AG04449 (cell line): ENCODE measurements around the gene ATXN7L1.
"Not testable (repeated sequence)": the region's sequence is repeated elsewhere in the genome, so short reads cannot be mapped to it uniquely, and the experiment has no call there.

Source experiments
- CTCF ChIA-PET: fragments of 350-600 bp; formaldehyde crosslinking; extraction: SDS; loops from one replicate; lab custom pipeline; 2021; ENCODE audit warnings: antibody characterized with exemption; lab: Yijun Ruan, JAX
- POLR2A ChIA-PET: fragments of 400-600, 350-600 bp; formaldehyde crosslinking; extraction: SDS; loops from one replicate; lab custom pipeline; 2020; ENCODE audit warnings: antibody characterized with exemption, inconsistent platforms; lab: Yijun Ruan, JAX
- DNase-seq: peaks from one replicate; pipeline ENCODE4 v3.0.0-alpha.2; 2010; ENCODE audit warnings: low read depth, low spot score
- H3K4me3 ChIP-seq: 2 replicates; pipeline ENCODE4 v1.5.1; 2011; ENCODE audit warnings: low read depth, mild to moderate bottlenecking, control low read depth, low read length
- TF ChIP-seq, protein P1 (sequence below): IDR thresholded peaks from one replicate; pipeline ENCODE4 v1.5.1; 2011; ENCODE audit warnings: mild to moderate bottlenecking, moderate library complexity, low read length, control low read depth, inconsistent platforms; ENCODE audit not compliant: insufficient read depth; ENCODE audit errors: missing control alignments

The ATXN7L1 gene

DNA sequence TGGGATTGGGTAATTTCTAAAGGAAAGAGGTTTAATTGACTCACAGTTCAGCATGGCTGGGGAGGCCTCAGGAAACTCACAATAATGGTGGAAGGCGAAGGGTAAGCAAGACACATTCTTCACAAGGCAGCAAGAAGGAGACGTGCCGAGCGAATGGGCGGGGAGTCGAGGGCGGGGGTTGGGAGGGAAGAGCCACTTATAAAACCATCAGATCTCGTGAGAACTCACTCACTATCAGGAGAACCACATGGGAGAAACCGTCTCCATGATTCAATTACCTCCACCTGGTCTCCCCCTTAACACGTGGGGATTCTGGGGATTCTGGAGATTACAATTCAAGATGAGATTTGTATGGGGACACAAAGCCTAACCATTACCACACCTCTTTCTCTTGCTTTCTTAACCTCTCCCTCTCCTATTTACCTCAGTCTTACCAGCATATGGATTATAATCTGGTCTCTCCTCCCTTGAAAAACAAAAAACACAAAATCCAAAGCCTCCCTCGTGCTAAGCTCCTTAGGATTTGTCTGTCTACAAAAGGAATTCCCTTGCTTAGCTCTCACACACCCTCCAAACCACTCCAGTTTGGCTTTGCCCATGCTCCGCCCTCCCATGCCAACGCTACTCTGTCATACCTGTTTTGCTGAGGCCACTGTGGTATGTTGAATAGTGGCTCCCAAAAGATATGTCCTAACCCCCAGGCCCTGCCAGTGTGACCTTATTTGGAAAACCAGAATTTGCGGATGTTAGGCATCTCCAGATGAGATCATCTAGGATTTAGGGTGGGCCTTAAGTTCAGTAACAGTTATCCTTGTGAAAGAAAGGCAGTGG, 275.5 kb downstream of the ATXN7L1 start:
- H3K4me3 ChIP-seq, result no peak overlapping the region
- ChIA-PET CTCF (interaction anchor here (0.7 kb wide), 1 partner anchor 441 kb away, joined by 5 read pairs; no protein-coding TSS in a partner anchor), POLR2A (no interaction called here)
- TF ChIP-seq, protein P1, sequence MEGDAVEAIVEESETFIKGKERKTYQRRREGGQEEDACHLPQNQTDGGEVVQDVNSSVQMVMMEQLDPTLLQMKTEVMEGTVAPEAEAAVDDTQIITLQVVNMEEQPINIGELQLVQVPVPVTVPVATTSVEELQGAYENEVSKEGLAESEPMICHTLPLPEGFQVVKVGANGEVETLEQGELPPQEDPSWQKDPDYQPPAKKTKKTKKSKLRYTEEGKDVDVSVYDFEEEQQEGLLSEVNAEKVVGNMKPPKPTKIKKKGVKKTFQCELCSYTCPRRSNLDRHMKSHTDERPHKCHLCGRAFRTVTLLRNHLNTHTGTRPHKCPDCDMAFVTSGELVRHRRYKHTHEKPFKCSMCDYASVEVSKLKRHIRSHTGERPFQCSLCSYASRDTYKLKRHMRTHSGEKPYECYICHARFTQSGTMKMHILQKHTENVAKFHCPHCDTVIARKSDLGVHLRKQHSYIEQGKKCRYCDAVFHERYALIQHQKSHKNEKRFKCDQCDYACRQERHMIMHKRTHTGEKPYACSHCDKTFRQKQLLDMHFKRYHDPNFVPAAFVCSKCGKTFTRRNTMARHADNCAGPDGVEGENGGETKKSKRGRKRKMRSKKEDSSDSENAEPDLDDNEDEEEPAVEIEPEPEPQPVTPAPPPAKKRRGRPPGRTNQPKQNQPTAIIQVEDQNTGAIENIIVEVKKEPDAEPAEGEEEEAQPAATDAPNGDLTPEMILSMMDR, result no peak
- DNase-seq, result no peak

DNA sequence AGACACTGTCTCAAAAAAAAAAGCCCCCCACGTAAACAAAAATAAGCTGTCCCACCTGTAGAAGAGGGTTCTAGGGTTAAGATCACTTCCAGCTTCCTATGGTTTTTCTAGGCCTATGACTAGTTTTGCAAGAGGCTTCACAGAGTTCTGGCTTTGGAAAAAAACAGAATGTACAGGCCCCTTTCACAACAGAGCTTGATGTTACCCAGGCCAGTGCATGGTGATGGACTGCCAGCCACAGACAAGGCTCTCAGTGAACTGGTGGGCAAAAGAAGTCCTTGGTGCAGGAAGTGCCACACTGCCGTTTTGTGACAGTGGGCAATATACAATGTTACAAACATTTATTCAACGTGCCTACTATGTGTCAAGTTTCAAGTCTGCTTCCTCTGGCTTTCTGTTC, 276.8 kb downstream of the ATXN7L1 start:
- ChIA-PET POLR2A (no interaction called here), CTCF (interaction anchor here (0.7 kb wide), 1 partner anchor 10 kb away, joined by 3 read pairs; no protein-coding TSS in a partner anchor)
- DNase-seq, result no peak
- no peak overlapping the region for H3K4me3 ChIP-seq
- TF ChIP-seq, protein P1, result no peak

GRCh38 chr7:105599080-105599479, 277.3 kb downstream of the ATXN7L1 start:
- H3K4me3 ChIP-seq, POLR2A ChIA-PET, DNase-seq: not testable (repeated sequence)
- CTCF ChIA-PET, result interaction anchor here (0.7 kb wide), 1 partner anchor 10 kb away, joined by 3 read pairs; no protein-coding TSS in a partner anchor

- POLR2A ChIA-PET, result no interaction called here
- CTCF ChIA-PET, result no interaction called here
Observed at GRCh38 chr7:105596866-105597265, 279.5 kb downstream of the ATXN7L1 start.

DNA sequence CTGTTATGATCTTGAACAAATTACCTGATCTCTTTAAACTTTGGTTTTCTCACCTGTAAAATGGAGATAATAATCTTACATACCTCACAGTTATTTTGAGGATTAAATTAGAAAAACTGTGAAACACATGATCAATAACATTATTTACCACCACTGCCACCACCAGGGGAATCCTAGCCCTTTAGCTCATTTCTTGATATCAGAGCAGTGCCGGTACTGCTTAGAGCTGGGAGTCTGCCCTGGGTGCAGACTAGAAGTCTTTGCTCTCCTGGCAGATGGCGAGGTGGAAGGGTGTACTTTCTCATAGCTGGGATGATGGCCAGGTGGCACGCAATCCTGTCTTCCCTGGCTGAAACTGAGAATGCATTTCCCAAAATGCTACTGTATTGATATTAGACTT, 282.4 kb downstream of the ATXN7L1 start:
- CTCF ChIA-PET, result interaction anchor here (1.1 to 2.3 kb wide), 7 partner anchors 9 to 448 kb away, joined by 3 to 7 read pairs (median 5); partner anchors contain the start of gene EFCAB10
- DNase-seq, result no peak
- TF ChIP-seq, protein P1, result no peak
- no peak overlapping the region for H3K4me3 ChIP-seq
- POLR2A ChIA-PET, result no interaction called here

More at GRCh38 chr7:105596866-105597265, 279.5 kb downstream of the ATXN7L1 start:
- no peak overlapping the region for H3K4me3 ChIP-seq
- TF ChIP-seq, protein P1, result no peak
- DNase-seq, result no peak

DNA sequence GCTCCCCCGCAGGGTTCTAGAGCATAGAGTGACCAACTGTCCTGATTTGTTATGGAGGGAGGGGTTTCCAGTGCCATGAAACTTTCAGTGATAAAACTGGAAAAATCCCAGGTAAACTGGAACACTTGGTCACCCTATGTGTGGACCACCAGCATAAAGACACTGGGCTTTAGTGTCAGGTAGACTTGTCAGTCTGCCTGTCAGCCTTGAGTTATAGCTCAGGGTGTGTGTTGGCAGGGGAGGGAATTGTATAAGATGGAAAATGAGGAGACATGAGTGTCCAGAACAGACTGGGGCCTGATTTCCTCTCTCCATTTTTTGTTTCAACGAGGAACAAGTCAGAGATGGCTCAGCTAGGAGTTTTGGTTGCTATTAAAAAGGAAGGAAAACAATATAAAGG, 284.9 kb downstream of the ATXN7L1 start:
- ChIA-PET CTCF (interaction anchor here (0.9 to 1.2 kb wide), 5 partner anchors 11 to 451 kb away, joined by 3 to 4 read pairs (median 3); no protein-coding TSS in a partner anchor), POLR2A (no interaction called here)
- TF ChIP-seq, protein P1, result no peak
- DNase-seq, result no peak
- no peak overlapping the region for H3K4me3 ChIP-seq
